ENCODE measurements around the gene E2F7. TPM values are rescaled to one million over a fixed set of nuclear protein-coding genes. Genes with fewer than 3 reads are reported as not detected.

Gene E2F7
- total RNA-seq, 2 experiments from 2014 or later, result 5.8 to 6.0 TPM

Other genes starting within 250 kb of the E2F7 start
- gene CSRP2, start 186.6 kb downstream of the E2F7 start, total RNA-seq, result under 1 TPM; 0.33 to 0.41 TPM